ENCODE data around the gene PEPD.
A peak's percentile ranks its signal among the peaks of the same experiment; 100 is the strongest.

Gene PEPD

GRCh38 chr19:33461256-33462111, 60.1 kb downstream of the PEPD start:
- Histone ChIP-seq H2AFZ (ENCODE audit: low read length) (no peak overlapping the region), H3K79me1 (ENCODE audit: low read depth, low read length) (peaks cover 4% of the 10 kb centered on the region), H3K18ac (ENCODE audit: low read length) (no peak overlapping the region), H3K9ac (ENCODE audit: low read depth, low read length, poor library complexity) (no peak overlapping the region), H4K91ac (ENCODE audit: low read depth, low read length, poor library complexity) (no peak overlapping the region), H3K9me3 (replicated peaks in 1 of 2; ENCODE audit: control insufficient read depth in 2 of 2, insufficient read depth in 1 of 2, low read depth in 1 of 2, low read length in 2 of 2) (peaks cover 0 to 9% of the 10 kb centered on the region in 2 donors), H2BK12ac (ENCODE audit: low read length) (no peak overlapping the region), H2AK5ac (ENCODE audit: low read depth, low read length) (peak overlapping the region; percentile 44), H3K4ac (ENCODE audit: low read length) (no peak overlapping the region), H3K27ac (replicated peaks; ENCODE audit: low read length) (no peak overlapping the region), H3K14ac (ENCODE audit: low read length) (no peak overlapping the region), H2BK15ac (ENCODE audit: low read length) (no peak overlapping the region), H3K36me3 (replicated peaks in 1 of 2; ENCODE audit: control insufficient read depth in 2 of 2, insufficient read depth in 2 of 2, low read length in 2 of 2) (peaks cover 0 to 8% of the 10 kb centered on the region in 2 donors), H2BK120ac (ENCODE audit: low read depth, low read length) (no peak overlapping the region), H3K4me2 (ENCODE audit: insufficient read depth, low read length, poor library complexity, severe bottlenecking) (no peak overlapping the region), H3K27me3 (ENCODE audit: control insufficient read depth in 3 of 3, insufficient read depth in 3 of 3, low read depth in 1 of 3, low read length in 3 of 3) (peaks cover 0 to 3% (median 0%) of the 10 kb centered on the region in 3 experiments), H3K4me1 (ENCODE audit: control insufficient read depth in 2 of 2, insufficient read depth in 1 of 2, low read depth in 1 of 2, low read length in 2 of 2) (peaks cover 0 to 3% of the 10 kb centered on the region in 2 donors), H2BK5ac (ENCODE audit: low read length) (no peak overlapping the region), H3K23ac (ENCODE audit: low read depth, low read length, poor library complexity) (no peak overlapping the region), H4K8ac (ENCODE audit: low read depth, low read length) (no peak overlapping the region), H3K4me3 (ENCODE audit: low read length in 2 of 2) (no peak overlapping the region)
- DNase-seq (ENCODE audit: low spot score), result no peak
- no CpG with 5 or more reads among the region's 24 CpGs for WGBS, 2 donors (ENCODE audit: extremely low coverage in 2 of 2, insufficient read length in 2 of 2, insufficient replicate concordance in 1 of 2)

GRCh38 chr19:33460221-33460908, 61.2 kb downstream of the PEPD start:
- Histone ChIP-seq H2BK120ac (ENCODE audit: low read depth, low read length) (no peak overlapping the region), H2BK5ac (ENCODE audit: low read length) (no peak overlapping the region), H2BK12ac (ENCODE audit: low read length) (no peak overlapping the region), H3K36me3 (replicated peaks in 1 of 2; ENCODE audit: control insufficient read depth in 2 of 2, insufficient read depth in 2 of 2, low read length in 2 of 2) (peaks cover 0 to 8% of the 10 kb centered on the region in 2 donors), H3K14ac (ENCODE audit: low read length) (no peak overlapping the region), H3K79me1 (ENCODE audit: low read depth, low read length) (peaks cover 4% of the 10 kb centered on the region), H3K4me1 (ENCODE audit: control insufficient read depth in 2 of 2, insufficient read depth in 1 of 2, low read depth in 1 of 2, low read length in 2 of 2) (peaks cover 0 to 3% of the 10 kb centered on the region in 2 donors), H4K8ac (ENCODE audit: low read depth, low read length) (no peak overlapping the region), H3K9ac (ENCODE audit: low read depth, low read length, poor library complexity) (peak overlapping the region; percentile 16), H3K4me2 (ENCODE audit: insufficient read depth, low read length, poor library complexity, severe bottlenecking) (no peak overlapping the region), H2BK15ac (ENCODE audit: low read length) (no peak overlapping the region), H3K27me3 (ENCODE audit: control insufficient read depth in 3 of 3, insufficient read depth in 3 of 3, low read depth in 1 of 3, low read length in 3 of 3) (peaks cover 0 to 3% (median 0%) of the 10 kb centered on the region in 3 experiments), H3K4ac (ENCODE audit: low read length) (no peak overlapping the region), H3K27ac (replicated peaks; ENCODE audit: low read length) (no peak overlapping the region), H3K18ac (ENCODE audit: low read length) (no peak overlapping the region), H3K23ac (ENCODE audit: low read depth, low read length, poor library complexity) (no peak overlapping the region), H3K4me3 (ENCODE audit: low read length in 2 of 2) (no peak overlapping the region), H2AK5ac (ENCODE audit: low read depth, low read length) (no peak overlapping the region), H3K9me3 (replicated peaks in 1 of 2; ENCODE audit: control insufficient read depth in 2 of 2, insufficient read depth in 1 of 2, low read depth in 1 of 2, low read length in 2 of 2) (peaks cover 0 to 9% of the 10 kb centered on the region in 2 donors), H2AFZ (ENCODE audit: low read length) (no peak overlapping the region), H4K91ac (ENCODE audit: low read depth, low read length, poor library complexity) (no peak overlapping the region)
- no CpG with 5 or more reads among the region's 18 CpGs for whole genome bisulfite sequencing, 2 donors (ENCODE audit: extremely low coverage in 2 of 2, insufficient read length in 2 of 2, insufficient replicate concordance in 1 of 2)
- DNase-seq (ENCODE audit: low spot score), result no peak

- DNase-seq (ENCODE audit: low spot score), result no peak
These were observed 62.1 kb downstream of the PEPD start for GRCh38 chr19:33459222-33460090.

More at GRCh38 chr19:33459222-33460090, 62.1 kb downstream of the PEPD start:
- Histone ChIP-seq H2BK15ac (ENCODE audit: low read length) (no peak overlapping the region), H3K27me3 (ENCODE audit: control insufficient read depth in 3 of 3, insufficient read depth in 3 of 3, low read depth in 1 of 3, low read length in 3 of 3) (peaks cover 0 to 3% (median 0%) of the 10 kb centered on the region in 3 experiments), H3K79me1 (ENCODE audit: low read depth, low read length) (peaks cover 4% of the 10 kb centered on the region), H3K4ac (ENCODE audit: low read length) (no peak overlapping the region), H2AFZ (ENCODE audit: low read length) (no peak overlapping the region), H3K27ac (replicated peaks; ENCODE audit: low read length) (no peak overlapping the region), H3K14ac (ENCODE audit: low read length) (no peak overlapping the region), H2BK5ac (ENCODE audit: low read length) (no peak overlapping the region), H2AK5ac (ENCODE audit: low read depth, low read length) (no peak overlapping the region), H3K4me2 (ENCODE audit: insufficient read depth, low read length, poor library complexity, severe bottlenecking) (no peak overlapping the region), H3K18ac (ENCODE audit: low read length) (no peak overlapping the region), H3K9me3 (replicated peaks in 1 of 2; ENCODE audit: control insufficient read depth in 2 of 2, insufficient read depth in 1 of 2, low read depth in 1 of 2, low read length in 2 of 2) (peaks cover 0 to 9% of the 10 kb centered on the region in 2 donors), H4K8ac (ENCODE audit: low read depth, low read length) (no peak overlapping the region), H2BK120ac (ENCODE audit: low read depth, low read length) (no peak overlapping the region), H3K4me3 (ENCODE audit: low read length in 2 of 2) (no peak overlapping the region), H3K36me3 (replicated peaks in 1 of 2; ENCODE audit: control insufficient read depth in 2 of 2, insufficient read depth in 2 of 2, low read length in 2 of 2) (peaks cover 0 to 8% of the 10 kb centered on the region in 2 donors), H3K4me1 (ENCODE audit: control insufficient read depth in 2 of 2, insufficient read depth in 1 of 2, low read depth in 1 of 2, low read length in 2 of 2) (peaks cover 0 to 3% of the 10 kb centered on the region in 2 donors), H2BK12ac (ENCODE audit: low read length) (no peak overlapping the region), H4K91ac (ENCODE audit: low read depth, low read length, poor library complexity) (no peak overlapping the region), H3K9ac (ENCODE audit: low read depth, low read length, poor library complexity) (no peak overlapping the region), H3K23ac (ENCODE audit: low read depth, low read length, poor library complexity) (no peak overlapping the region)
- WGBS, 2 donors (ENCODE audit: extremely low coverage in 2 of 2, insufficient read length in 2 of 2, insufficient replicate concordance in 1 of 2), result no CpG with 5 or more reads among the region's 23 CpGs

All from neuronal stem cell (in vitro differentiated cells).